KMS-11 (cell line): ENCODE measurements around the gene KIF25.

ENCODE experiments used
- H2AFZ ChIP-seq: fragments of 200-600 bp; sonication (generic); 2 replicates; pipeline ENCODE4 v1.6.1; 2016; ENCODE audit warnings: antibody characterized with exemption, mixed run types, low read depth
- H3K27ac ChIP-seq: fragments of 200-600 bp; sonication (generic); 2 replicates; pipeline ENCODE4 v1.6.1; 2016; ENCODE audit warnings: mild to moderate bottlenecking, mixed run types
- H3K27me3 ChIP-seq: fragments of 200-600 bp; sonication (generic); 2 replicates; pipeline ENCODE4 v1.6.1; 2017; ENCODE audit warnings: mild to moderate bottlenecking, low read depth, mixed run types, moderate library complexity; ENCODE audit not compliant: insufficient read depth
- H3K36me3 ChIP-seq: fragments of 200-600 bp; sonication (generic); 2 replicates; pipeline ENCODE4 v1.6.1; 2017; ENCODE audit warnings: mild to moderate bottlenecking, mixed run types; ENCODE audit not compliant: insufficient read depth
- H3K4me1 ChIP-seq: fragments of 200-600 bp; sonication (generic); 2 replicates; pipeline ENCODE4 v1.6.1; 2016; ENCODE audit warnings: mild to moderate bottlenecking, low read depth, mixed run types; ENCODE audit not compliant: poor library complexity, severe bottlenecking
- H3K4me2 ChIP-seq: fragments of 200-600 bp; sonication (generic); 2 replicates; pipeline ENCODE4 v1.7.0; 2016; ENCODE audit warnings: mild to moderate bottlenecking, mixed run types
- H3K4me3 ChIP-seq: fragments of 200-600 bp; sonication (generic); IDR thresholded peaks from 2 replicates; pipeline ENCODE4 v1.6.1; 2017; ENCODE audit warnings: low read depth, low read length, mixed read lengths; ENCODE audit not compliant: insufficient read depth
- H3K79me2 ChIP-seq: fragments of 200-600 bp; sonication (generic); 2 replicates; pipeline ENCODE4 v1.6.1; 2016; ENCODE audit warnings: low read depth, mixed run types; ENCODE audit not compliant: insufficient read depth
- H3K9ac ChIP-seq: fragments of 200-600 bp; sonication (generic); 2 replicates; pipeline ENCODE4 v1.6.1; 2016; ENCODE audit warnings: mild to moderate bottlenecking, mixed run types
- H4K20me1 ChIP-seq: fragments of 200-600 bp; sonication (generic); 2 replicates; pipeline ENCODE4 v1.6.1; 2016; ENCODE audit warnings: mild to moderate bottlenecking, mixed run types; ENCODE audit not compliant: insufficient read depth
- CTCF ChIP-seq: fragments of 200-600 bp; sonication (generic); conservative IDR thresholded peaks from 2 replicates; pipeline ENCODE4 v1.6.1; 2017; ENCODE audit warnings: low read depth, mild to moderate bottlenecking, antibody characterized with exemption, low read length, moderate library complexity, mixed read lengths

KIF25 gene

GRCh38 chr6:168037242-168037641 is 39.8 kb downstream of the KIF25 start:
- Histone ChIP-seq H3K36me3 (no peaks in the 10 kb centered on the region), H3K27me3 (no peaks in the 10 kb centered on the region), H3K9ac (no peak overlapping the region), H3K4me1 (peaks cover 4% of the 10 kb centered on the region), H3K79me2 (no peaks in the 10 kb centered on the region), H3K27ac (no peak overlapping the region), H4K20me1 (no peaks in the 10 kb centered on the region), H3K4me3 (no peak overlapping the region), H2AFZ (no peak overlapping the region), H3K4me2 (no peak overlapping the region)
- TF ChIP-seq CTCF: no peak

- Histone ChIP-seq H3K4me2 (no peak overlapping the region), H3K4me1 (peaks cover 4% of the 10 kb centered on the region), H3K27ac (no peak overlapping the region), H3K9ac (no peak overlapping the region), H3K79me2 (no peaks in the 10 kb centered on the region), H3K27me3 (no peaks in the 10 kb centered on the region), H4K20me1 (no peaks in the 10 kb centered on the region), H3K4me3 (no peak overlapping the region), H3K36me3 (no peaks in the 10 kb centered on the region), H2AFZ (no peak overlapping the region)
- TF ChIP-seq CTCF: no peak
Observed at GRCh38 chr6:168037856-168038255, 40.4 kb downstream of the KIF25 start.

- no peak overlapping the region for H2AFZ ChIP-seq
- H4K20me1 ChIP-seq: no peaks in the 10 kb centered on the region
- peaks cover 4% of the 10 kb centered on the region for H3K4me1 ChIP-seq
- no peaks in the 10 kb centered on the region for H3K36me3 ChIP-seq
- H3K9ac ChIP-seq: no peak overlapping the region
- no peak overlapping the region for H3K27ac ChIP-seq
- no peak overlapping the region for H3K4me3 ChIP-seq
- H3K27me3 ChIP-seq: no peaks in the 10 kb centered on the region
- no peaks in the 10 kb centered on the region for H3K79me2 ChIP-seq
- no peak overlapping the region for H3K4me2 ChIP-seq
- no peak for TF ChIP-seq CTCF
Observed at GRCh38 chr6:168038576-168039140, 41.2 kb downstream of the KIF25 start.

GRCh38 chr6:168039301-168039700 is 41.8 kb downstream of the KIF25 start:
- no peaks in the 10 kb centered on the region for H3K36me3 ChIP-seq
- H3K27ac ChIP-seq: no peak overlapping the region
- H3K9ac ChIP-seq: no peak overlapping the region
- TF ChIP-seq CTCF: no peak
- no peaks in the 10 kb centered on the region for H4K20me1 ChIP-seq
- no peak overlapping the region for H3K4me2 ChIP-seq
- H2AFZ ChIP-seq: no peak overlapping the region
- H3K4me3 ChIP-seq: no peak overlapping the region
- H3K27me3 ChIP-seq: no peaks in the 10 kb centered on the region
- H3K79me2 ChIP-seq: no peaks in the 10 kb centered on the region
- H3K4me1 ChIP-seq: peaks cover 4% of the 10 kb centered on the region
